GM12878 (cell line): ENCODE data around the gene RAP1GAP. TPM values are rescaled to one million over a fixed set of nuclear protein-coding genes. Genes with fewer than 3 reads are reported as not detected.

Experiments
- ATAC-seq: fragments of 200-7000 bp; cut with Tn5 transposase; 3 replicates; pipeline ENCODE4 v1.9.1; 2020; ENCODE audit warnings: mild to moderate bottlenecking, moderate library complexity
- BruUV-seq: library from RNA; stranded (reverse); fragments of 400-500 nt; replicated peaks from 2 replicates; lab custom pipeline; 2021; lab: Mats Ljungman, UMichigan
- CTCF ChIA-PET: fragments of 300-600 bp; sonication (Branson Sonifier 250); formaldehyde crosslinking; extraction: SDS; loops from one replicate; lab custom pipeline; 2021; ENCODE audit warnings: inconsistent platforms; lab: Yijun Ruan, JAX
- POLR2A ChIA-PET: fragments of 350-600 bp; formaldehyde crosslinking; extraction: SDS; loops from one replicate; lab custom pipeline; 2021; ENCODE audit warnings: inconsistent platforms; lab: Charles Lee
- RAD21 ChIA-PET: fragments of 300-600 bp; sonication (Branson Sonifier 250); formaldehyde crosslinking; loops from one replicate; lab custom pipeline; 2023; ENCODE audit warnings: antibody characterized with exemption; ENCODE audit not compliant: unreplicated experiment; lab: Charles Lee
- SMC1A ChIA-PET: fragments of 300-600 bp; sonication (Branson Sonifier 250); formaldehyde crosslinking; loops from one replicate; lab custom pipeline; 2023; ENCODE audit not compliant: unreplicated experiment, uncharacterized antibody; lab: Charles Lee
- DNase-seq: peaks from one replicate; pipeline ENCODE4 v3.0.0-alpha.2; 2011; ENCODE audit warnings: low read depth, low spot score
- FAIRE-seq: peaks from 3 replicates; lab custom pipeline; 2011; peaks lifted over from hg19 to GRCh38; lab: Jason Lieb, UNC
- H2AFZ ChIP-seq: 2 replicates; pipeline ENCODE4 v1.6.0; 2011; ENCODE audit warnings: low read depth, low read length, control low read depth; ENCODE audit not compliant: control insufficient read depth
- H3K27ac ChIP-seq: 2 replicates; pipeline ENCODE4 v1.5.1; 2011; ENCODE audit warnings: control low read depth; ENCODE audit not compliant: control insufficient read depth, insufficient read depth
- H3K27me3 ChIP-seq, 2 experiments: replicated peaks in 1 of 2; 2 replicates each; pipeline versions ENCODE4 v1.6.0 to v1.6.1; 2011; ENCODE audit warnings: low read length in 1 of 2; ENCODE audit not compliant: control insufficient read depth in 2 of 2, insufficient read depth in 2 of 2
- H3K36me3 ChIP-seq, 2 experiments: 2 replicates each; pipeline ENCODE4 v1.5.1; 2011; ENCODE audit warnings: low read length in 1 of 2; ENCODE audit not compliant: control insufficient read depth in 2 of 2, insufficient read depth in 2 of 2
- H3K4me1 ChIP-seq: 2 replicates; pipeline ENCODE4 v1.6.1; 2011; ENCODE audit warnings: mild to moderate bottlenecking, low read length, moderate library complexity, mixed read lengths; ENCODE audit not compliant: control insufficient read depth, insufficient read depth
- H3K4me2 ChIP-seq: 2 replicates; pipeline ENCODE4 v1.6.0; 2011; ENCODE audit warnings: control low read depth; ENCODE audit not compliant: control insufficient read depth, insufficient read depth
- H3K4me3 ChIP-seq: fragments of 200-600 bp; sonication (generic); 2 replicates; pipeline ENCODE4 v1.5.1; 2016
- H3K79me2 ChIP-seq: 2 replicates; pipeline ENCODE4 v1.6.0; 2011; ENCODE audit warnings: low read length; ENCODE audit not compliant: control insufficient read depth, insufficient read depth
- H3K9ac ChIP-seq: 2 replicates; pipeline ENCODE4 v1.8.0; 2011; ENCODE audit warnings: low read length, control low read depth, mixed read lengths; ENCODE audit not compliant: control insufficient read depth, insufficient read depth
- H3K9me3 ChIP-seq: replicated peaks from 3 replicates; pipeline ENCODE4 v1.5.1; 2011; ENCODE audit warnings: mild to moderate bottlenecking, low read length; ENCODE audit not compliant: control insufficient read depth, insufficient read depth
- H4K20me1 ChIP-seq: 2 replicates; pipeline ENCODE4 v1.6.0; 2011; ENCODE audit not compliant: control insufficient read depth, insufficient read depth
- BRCA1 ChIP-seq: IDR thresholded peaks from 2 replicates; pipeline ENCODE4 v1.6.1; 2011; ENCODE audit warnings: low read depth, low read length, improper control_type of control experiment
- CBX5 ChIP-seq: sonication (generic); IDR thresholded peaks from 2 replicates; pipeline ENCODE4 v1.6.1; 2016; ENCODE audit warnings: low read depth, moderate library complexity, mild to moderate bottlenecking, inconsistent platforms
- CTCF ChIP-seq, 3 experiments: IDR thresholded peaks in 2 of 3; conservative IDR thresholded peaks in 1 of 3; 2 replicates each; pipeline ENCODE4 v1.5.1; 2011; ENCODE audit warnings: low read depth in 3 of 3, low read length in 3 of 3, mild to moderate bottlenecking in 3 of 3, control low read depth in 2 of 3, moderate library complexity in 2 of 3, inconsistent platforms in 1 of 3, mixed read lengths in 1 of 3; ENCODE audit not compliant: control insufficient read depth in 2 of 3, insufficient read depth in 1 of 3; ENCODE audit errors: extremely low read depth in 1 of 3
- GATAD2B ChIP-seq: fragments of 450-650 bp; conservative IDR thresholded peaks from 2 replicates; pipeline ENCODE4 v1.6.1; 2017; ENCODE audit warnings: low read depth, mild to moderate bottlenecking, moderate library complexity
- MLLT1 ChIP-seq: fragments of 450-650 bp; IDR thresholded peaks from 2 replicates; pipeline ENCODE4 v1.6.1; 2016; ENCODE audit warnings: mild to moderate bottlenecking
- MTA2 ChIP-seq: fragments of 450-650 bp; IDR thresholded peaks from 2 replicates; pipeline ENCODE4 v1.6.1; 2016; ENCODE audit warnings: low read depth, mild to moderate bottlenecking, moderate library complexity
- NFIC ChIP-seq: IDR thresholded peaks from 2 replicates; pipeline ENCODE4 v1.6.1; 2012; ENCODE audit warnings: low read depth, mild to moderate bottlenecking, inconsistent platforms, low read length, moderate library complexity
- PML ChIP-seq: IDR thresholded peaks from 2 replicates; pipeline ENCODE4 v1.6.1; 2012; ENCODE audit warnings: low read length, inconsistent platforms
- POLR2AphosphoS5 ChIP-seq: IDR thresholded peaks from 2 replicates; pipeline ENCODE4 v1.6.1; 2011; ENCODE audit warnings: mild to moderate bottlenecking, low read length, inconsistent platforms
- RAD21 ChIP-seq: IDR thresholded peaks from 2 replicates; pipeline ENCODE4 v1.6.1; 2011; ENCODE audit warnings: mild to moderate bottlenecking, low read depth, low read length, moderate library complexity; ENCODE audit not compliant: insufficient read depth
- RB1 ChIP-seq: fragments of 450-650 bp; formaldehyde crosslinking; IDR thresholded peaks from 2 replicates; pipeline ENCODE4 v1.6.1; 2017; ENCODE audit warnings: mild to moderate bottlenecking, borderline replicate concordance
- RBBP5 ChIP-seq: fragments of 200-600 bp; sonication (generic); conservative IDR thresholded peaks from 2 replicates; pipeline ENCODE4 v1.6.1; 2016
- RELA ChIP-seq: fragments of 450-650 bp; IDR thresholded peaks from 2 replicates; pipeline ENCODE4 v1.8.0; 2014; ENCODE audit warnings: borderline replicate concordance; ENCODE audit not compliant: partially characterized antibody
- RUNX3 ChIP-seq: IDR thresholded peaks from 2 replicates; pipeline ENCODE4 v1.6.1; 2012; ENCODE audit warnings: low read length, inconsistent platforms
- SKIL ChIP-seq: fragments of 450-650 bp; IDR thresholded peaks from 2 replicates; pipeline ENCODE4 v1.6.1; 2017; ENCODE audit warnings: mild to moderate bottlenecking, low read depth, inconsistent platforms; ENCODE audit not compliant: poor library complexity, severe bottlenecking
- ZBTB40 ChIP-seq: fragments of 450-650 bp; IDR thresholded peaks from 2 replicates; pipeline ENCODE4 v1.6.1; 2016; ENCODE audit warnings: mild to moderate bottlenecking, moderate library complexity, borderline replicate concordance
- WGBS: methylation state at CpG from one replicate; pipeline ENCODE4 v1.1.6; 2016; ENCODE audit warnings: low lambda C conversion rate; ENCODE audit not compliant: insufficient replicate concordance, insufficient coverage; ENCODE audit errors: missing lambda C conversion rate; 5-methylcytosine and 5-hydroxymethylcytosine counted together
- in situ Hi-C: fragments of 300-500 bp; cut with MboI; formaldehyde crosslinking; loops from 9 replicates; pipeline ENCODE4 v1.14.3; 2018; ENCODE audit warnings: mixed read lengths
- intact Hi-C: fragments of 100-400 bp; cut with micrococcal nuclease; formaldehyde crosslinking; loops from one replicate; pipeline ENCODE4 v1.14.2; 2022; ENCODE audit not compliant: unreplicated experiment
- polyA plus RNA-seq, 11 experiments: library from polyadenylated mRNA; depleted of rRNA in 4 of 11; unstranded in 6 of 11; stranded (reverse) in 5 of 11; fragments of >200 nt; fragmentation: Nextera tagmentation in 4 of 11; fragmentation: Illumina TruSeq in 1 of 11; extraction: Ambion mirVana in 4 of 11; extraction: Trizol in 1 of 11; gene quantifications; 1 replicate in 1 of 11; 2 replicates in 10 of 11; pipeline versions ENCODE4 v1.2.1 to v1.2.3, GENCODE V29; 2011 to 2016; ENCODE audit warnings: inconsistent platforms in 2 of 11, missing spikeins in 2 of 11, low read depth in 1 of 11
- total RNA-seq, 4 experiments: library from RNA; depleted of rRNA in 3 of 4; stranded (reverse); fragments of >200 nt in 3 of 4; fragmentation: Illumina TruSeq in 1 of 4; extraction: Trizol in 1 of 4; gene quantifications; 2 replicates each; pipeline versions ENCODE4 v1.2.1 to v1.2.3, GENCODE V29; 2013 to 2021

The RAP1GAP gene
- total and polyA plus RNA-seq, 10 of the 15 experiments (the other 5 are each of a cell fraction or from before 2014, with no cell fraction given): 0.04 to 0.96 (median 0.09) TPM; not detected in 3

- ChIA-PET SMC1A (interaction anchor here (1.7 kb wide), 1 partner anchor 367 kb away, joined by 3 read pairs; no protein-coding TSS in a partner anchor), POLR2A (no interaction called here), CTCF (no interaction called here), RAD21 (interaction anchor here (0.6 kb wide), 1 partner anchor 170 kb away, joined by 3 read pairs; no protein-coding TSS in a partner anchor)
- no peak for FAIRE-seq
- Histone ChIP-seq H3K27me3 (peaks cover 6 to 13% of the 10 kb centered on the region in 2 experiments), H3K36me3 (no peaks in the 10 kb centered on the region), H2AFZ (no peak overlapping the region), H3K79me2 (no peaks in the 10 kb centered on the region), H3K4me1 (0 out of 2 replicates have a peak, but pooled peaks cover 3% of the 10 kb centered on the region), H3K9me3 (no peaks in the 10 kb centered on the region), H3K27ac (no peak overlapping the region), H3K9ac (no peak overlapping the region), H3K4me2 (no peak overlapping the region), H4K20me1 (no peaks in the 10 kb centered on the region), H3K4me3 (no peak overlapping the region)
- no TSS peak for BruUV-seq
- intact Hi-C loops (no loop called here), in situ Hi-C loops (no loop called here)
- DNase-seq: no peak
- 25% methylated on average over 4 of the region's 4 CpGs for WGBS
- no peak for ATAC-seq
- TF ChIP-seq SKIL: no peak
- TF ChIP-seq MTA2: no peak
- TF ChIP-seq RBBP5: no peak
- no peak for TF ChIP-seq RUNX3
- TF ChIP-seq PML: no peak
- no peak for TF ChIP-seq CTCF (IDR thresholded peaks at IDR 0.05 in 2 of 3, conservative IDR thresholded peaks at IDR 0.05 in 1 of 3; ENCODE audit: control insufficient read depth in 2 of 3, extremely low read depth in 1 of 3, insufficient read depth in 1 of 3, low read depth in 3 of 3, low read length in 3 of 3)
- no peak for TF ChIP-seq RAD21
- no peak for TF ChIP-seq BRCA1
- no peak for TF ChIP-seq RELA
- no peak for TF ChIP-seq ZBTB40
- TF ChIP-seq CBX5: no peak
- no peak for TF ChIP-seq POLR2AphosphoS5
- TF ChIP-seq NFIC: no peak
- no peak for TF ChIP-seq GATAD2B
- TF ChIP-seq RB1: no peak
- no peak for TF ChIP-seq MLLT1
These were observed 20.8 kb downstream of the RAP1GAP start for GRCh38 chr1:21648352-21648730.
